Body of pancreas (tissue), 4 donors: ENCODE measurements around the gene PPL.

Source experiments
- POLR2A ChIP-seq, 3 donors: fragments of 450-650 bp; IDR thresholded peaks; one replicate each; pipeline ENCODE4 v1.6.1; 2016; ENCODE audit warnings: antibody characterized with exemption in 3 of 3, mild to moderate bottlenecking in 2 of 3
- TF ChIP-seq, protein P1 (sequence below), 7 experiments: fragments of 450-650 bp in 4 of 7; fragments of 200-600 bp in 3 of 7; sonication (generic) in 3 of 7; IDR thresholded peaks; one replicate each; pipeline ENCODE4 v1.5.1; 2016 to 2019; ENCODE audit warnings: antibody characterized with exemption in 7 of 7

DNA sequence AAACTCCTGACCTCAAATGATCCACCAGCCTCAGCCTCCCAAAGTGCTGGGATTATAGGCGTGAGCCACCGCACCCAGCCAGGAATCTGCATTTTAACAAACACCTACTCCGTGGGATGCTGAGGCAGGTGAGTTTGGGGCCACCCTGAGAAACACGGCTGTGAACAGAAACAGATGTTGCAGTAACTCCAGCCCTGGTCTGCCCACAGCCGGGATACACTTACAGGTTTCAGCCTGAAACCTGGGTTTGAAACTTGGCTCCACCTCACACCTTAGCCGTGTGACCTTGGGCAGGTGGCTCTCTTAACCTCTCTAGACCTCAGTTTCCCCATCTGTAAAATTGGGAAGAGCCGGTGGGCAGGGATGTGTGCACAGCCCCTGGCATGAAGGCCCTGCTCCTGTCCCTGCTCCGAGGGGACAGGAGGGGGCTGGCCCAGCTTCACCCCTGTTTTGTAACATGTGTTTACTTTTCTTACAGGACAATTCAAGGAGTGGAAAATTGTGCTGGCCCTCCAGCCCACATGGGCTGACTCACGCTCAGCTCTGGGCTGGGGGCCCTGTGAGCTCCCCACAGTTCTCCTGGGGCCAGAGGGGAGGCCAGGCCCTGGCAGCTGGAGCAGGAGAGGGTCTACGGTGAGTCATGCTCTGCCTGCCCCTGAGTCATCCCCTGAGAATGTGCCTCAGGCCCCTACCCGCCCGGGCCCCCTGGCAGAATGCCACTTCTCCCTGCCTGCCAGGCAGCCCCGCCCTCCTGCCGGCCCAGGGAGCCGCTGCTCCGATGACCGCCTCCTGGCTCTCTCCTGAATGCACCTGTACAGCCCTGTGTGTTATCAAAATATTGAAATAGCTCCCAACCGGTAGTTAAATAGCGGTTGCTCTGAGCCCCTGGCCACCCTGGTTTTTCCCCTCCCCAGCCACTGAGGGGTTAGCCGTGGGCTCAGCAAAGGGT, 7.7 kb upstream of the PPL start:
- TF ChIP-seq, protein P1, sequence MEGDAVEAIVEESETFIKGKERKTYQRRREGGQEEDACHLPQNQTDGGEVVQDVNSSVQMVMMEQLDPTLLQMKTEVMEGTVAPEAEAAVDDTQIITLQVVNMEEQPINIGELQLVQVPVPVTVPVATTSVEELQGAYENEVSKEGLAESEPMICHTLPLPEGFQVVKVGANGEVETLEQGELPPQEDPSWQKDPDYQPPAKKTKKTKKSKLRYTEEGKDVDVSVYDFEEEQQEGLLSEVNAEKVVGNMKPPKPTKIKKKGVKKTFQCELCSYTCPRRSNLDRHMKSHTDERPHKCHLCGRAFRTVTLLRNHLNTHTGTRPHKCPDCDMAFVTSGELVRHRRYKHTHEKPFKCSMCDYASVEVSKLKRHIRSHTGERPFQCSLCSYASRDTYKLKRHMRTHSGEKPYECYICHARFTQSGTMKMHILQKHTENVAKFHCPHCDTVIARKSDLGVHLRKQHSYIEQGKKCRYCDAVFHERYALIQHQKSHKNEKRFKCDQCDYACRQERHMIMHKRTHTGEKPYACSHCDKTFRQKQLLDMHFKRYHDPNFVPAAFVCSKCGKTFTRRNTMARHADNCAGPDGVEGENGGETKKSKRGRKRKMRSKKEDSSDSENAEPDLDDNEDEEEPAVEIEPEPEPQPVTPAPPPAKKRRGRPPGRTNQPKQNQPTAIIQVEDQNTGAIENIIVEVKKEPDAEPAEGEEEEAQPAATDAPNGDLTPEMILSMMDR (IDR thresholded peaks at IDR 0.05), result no peak
- TF ChIP-seq POLR2A (IDR thresholded peaks at IDR 0.05), result peak in 1 of 3 donors; percentile 16
